HG02610 (cell line): ENCODE measurements around the gene NDUFS7.
"Not testable (repeated sequence)": the region's sequence is repeated elsewhere in the genome, so short reads cannot be mapped to it uniquely, and the experiment has no call there.

Experiments used
- ATAC-seq: cut with Tn5 transposase; IDR thresholded peaks from one replicate; pipeline ENCODE4 v1.9.1; 2021; ENCODE audit warnings: mild to moderate bottlenecking, moderate library complexity; ENCODE audit not compliant: unreplicated experiment

NDUFS7 gene

DNA sequence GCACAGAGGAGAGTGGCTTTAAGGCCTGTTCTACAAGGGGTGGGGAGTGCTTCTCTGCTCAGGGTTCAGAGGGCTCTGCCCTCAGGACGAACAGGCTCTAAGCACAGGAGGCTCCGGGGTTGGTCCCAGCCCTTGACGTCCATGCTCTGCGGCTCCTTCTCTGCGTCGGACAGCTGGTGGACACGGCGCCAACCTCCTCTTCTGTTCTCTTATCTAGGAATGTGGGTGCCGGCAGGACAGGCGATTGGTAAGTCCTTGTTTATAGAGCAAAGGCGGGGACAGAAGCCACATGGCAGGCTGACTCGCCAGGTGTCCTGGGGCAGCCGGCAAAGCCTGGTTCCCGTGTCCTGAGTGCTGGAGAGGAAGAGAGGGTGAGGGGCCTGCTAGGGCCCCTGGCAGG, 46.0 kb downstream of the NDUFS7 start:
- ATAC-seq: no peak

DNA sequence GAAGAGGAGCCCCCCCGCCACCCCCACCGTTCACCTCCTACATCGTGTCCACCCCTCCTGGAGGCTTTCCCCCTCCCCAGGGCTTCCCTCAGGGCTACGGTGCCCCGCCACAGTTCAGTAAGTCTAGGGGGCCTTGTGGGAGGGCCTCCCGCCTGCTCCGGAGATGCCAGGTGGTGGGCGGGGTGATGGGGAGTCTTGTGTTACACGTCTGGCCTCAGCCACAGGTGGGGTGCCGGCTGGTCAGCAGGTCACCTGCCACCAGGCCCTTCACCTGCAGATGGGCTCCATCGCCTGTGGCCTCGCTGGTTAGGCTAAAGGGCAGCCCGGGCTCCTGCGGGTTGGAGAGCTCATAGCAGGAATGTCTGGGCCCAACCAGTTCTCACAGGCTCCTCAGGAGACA, 46.5 kb downstream of the NDUFS7 start:
- no peak for ATAC-seq

DNA sequence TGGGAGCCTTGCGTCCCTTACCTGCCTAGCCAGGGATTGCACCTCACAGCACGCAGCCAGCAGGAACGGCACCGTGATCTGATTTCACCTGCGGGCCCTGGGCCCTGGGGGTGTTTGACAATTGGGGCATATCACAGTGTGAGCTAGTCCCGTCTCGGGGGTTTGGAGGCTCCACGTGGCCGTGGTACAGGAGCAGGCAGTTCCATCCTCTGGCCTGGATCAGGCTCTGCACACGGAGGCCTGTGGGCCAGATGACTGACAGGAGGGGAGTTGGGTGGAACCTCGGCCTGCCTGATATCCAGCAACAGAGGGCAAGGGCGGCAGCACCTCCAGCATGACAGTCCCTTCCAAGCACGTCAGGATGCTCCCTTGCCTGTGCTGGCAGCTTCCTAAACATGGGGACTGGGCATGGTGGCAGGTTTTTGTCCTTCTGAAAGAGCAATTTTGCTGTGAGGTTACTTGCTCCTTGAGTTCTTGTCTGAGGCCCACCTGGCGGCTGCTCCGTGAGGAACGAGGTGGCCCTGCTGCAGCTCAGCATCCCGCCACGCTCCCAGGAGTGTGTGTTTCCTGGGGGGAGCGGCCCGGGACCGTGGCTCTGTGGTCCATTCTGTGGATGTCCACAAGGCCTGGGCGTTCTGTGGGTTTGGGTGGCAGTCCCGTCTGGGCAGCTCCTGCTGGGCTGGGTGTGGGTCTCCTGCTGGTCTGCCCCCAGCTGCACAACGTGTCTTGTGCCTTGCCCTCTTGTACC, 48.2 kb downstream of the NDUFS7 start:
- no peak for ATAC-seq

DNA sequence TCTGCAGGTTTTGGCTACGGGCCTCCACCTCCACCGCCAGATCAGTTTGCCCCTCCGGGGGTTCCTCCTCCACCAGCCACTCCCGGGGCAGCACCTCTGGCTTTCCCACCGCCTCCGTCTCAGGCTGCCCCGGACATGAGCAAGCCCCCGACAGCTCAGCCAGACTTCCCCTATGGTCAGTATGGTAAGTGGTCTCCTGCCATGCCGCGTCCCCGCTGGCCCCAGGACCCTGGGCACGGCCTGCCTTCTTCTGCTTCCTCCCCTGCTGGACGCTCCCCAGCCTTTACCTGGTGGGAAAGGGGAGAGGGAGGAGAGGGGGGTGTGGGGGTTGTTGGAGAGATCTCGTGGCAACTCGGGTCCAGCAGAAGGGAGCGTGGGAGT, 48.8 kb downstream of the NDUFS7 start:
- ATAC-seq: no peak

DNA sequence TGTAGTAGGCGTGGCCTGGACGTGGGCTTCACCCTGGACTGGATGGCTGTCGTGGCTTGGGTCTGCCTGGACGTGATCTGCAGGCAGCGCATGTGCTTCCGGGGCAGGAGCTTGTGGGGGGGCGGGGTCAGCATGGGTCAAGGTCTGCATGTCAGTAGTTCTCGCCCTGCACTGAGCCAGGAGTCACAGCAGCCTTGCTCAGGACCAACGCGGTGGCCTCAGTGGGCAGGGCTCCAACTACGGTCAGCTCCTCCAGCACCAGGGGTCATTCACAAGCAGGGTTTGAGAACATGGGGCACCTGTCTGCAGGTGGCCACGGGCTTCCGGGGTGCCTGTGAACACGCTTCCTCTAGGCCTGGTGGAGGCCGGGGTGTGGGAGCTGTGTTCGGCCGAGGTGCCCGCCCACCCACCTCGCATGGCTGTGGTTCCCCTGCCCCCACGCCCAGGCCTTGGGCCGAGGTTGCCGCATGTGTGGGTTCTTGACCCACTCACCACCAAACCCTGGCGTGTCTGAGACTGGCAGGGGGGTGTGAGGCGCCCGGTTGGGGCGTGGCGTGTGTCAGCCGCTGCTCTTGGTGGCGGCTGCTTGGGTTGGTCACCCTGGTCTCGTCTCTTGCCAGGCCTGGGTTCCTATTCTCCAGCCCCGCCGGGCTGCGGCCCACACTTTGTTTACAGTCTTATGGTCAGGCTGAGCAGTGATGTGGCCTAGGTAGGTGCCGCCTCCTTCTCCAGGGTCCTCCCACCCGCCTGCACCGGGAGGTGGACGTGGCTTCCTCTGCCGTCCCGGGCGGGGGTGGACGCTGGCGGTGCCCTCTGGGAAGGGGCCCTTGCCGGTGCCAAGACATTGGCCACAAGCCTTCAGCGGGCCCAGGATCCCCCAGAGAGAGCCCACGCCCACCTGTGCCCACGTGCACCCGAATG, 49.7 kb downstream of the NDUFS7 start:
- no peak for ATAC-seq

DNA sequence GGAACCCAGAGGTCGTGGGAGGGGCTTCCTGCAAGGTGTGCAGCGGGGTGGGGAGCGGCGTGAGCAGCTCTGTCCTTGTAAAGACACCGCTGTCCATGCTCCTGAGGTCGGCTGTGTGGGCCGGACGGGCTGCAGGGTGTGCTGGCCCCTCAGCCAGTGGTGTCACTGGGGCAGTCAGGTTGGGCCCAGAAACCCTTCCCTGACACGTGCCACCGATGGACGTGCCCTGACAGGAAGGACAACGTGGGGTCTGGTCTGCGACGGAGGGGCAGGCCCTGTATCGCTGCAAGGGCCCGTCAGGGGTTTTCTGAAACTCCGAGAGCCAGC, 50.3 kb downstream of the NDUFS7 start:
- ATAC-seq: no peak

DNA sequence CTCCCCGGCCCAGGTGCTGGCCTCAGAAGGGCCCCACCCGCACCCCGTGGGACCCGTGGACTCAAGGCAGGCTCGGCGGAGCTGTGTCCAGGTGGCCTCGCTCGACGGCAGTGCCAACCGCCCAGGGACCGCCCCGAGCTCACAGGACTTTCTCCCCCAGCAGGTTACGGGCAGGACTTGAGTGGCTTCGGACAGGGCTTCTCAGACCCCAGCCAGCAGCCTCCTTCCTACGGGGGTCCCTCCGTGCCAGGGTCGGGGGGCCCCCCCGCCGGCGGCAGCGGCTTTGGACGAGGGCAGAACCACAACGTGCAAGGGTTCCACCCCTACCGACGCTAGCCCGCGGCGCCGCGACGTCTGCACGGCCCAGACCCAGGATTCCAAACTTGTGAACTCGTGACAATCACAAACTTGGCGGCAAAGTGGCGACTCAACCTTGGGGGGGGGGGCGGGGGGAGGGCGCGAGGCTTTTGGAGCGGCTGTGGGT, 50.9 kb downstream of the NDUFS7 start:
- ATAC-seq: no peak

DNA sequence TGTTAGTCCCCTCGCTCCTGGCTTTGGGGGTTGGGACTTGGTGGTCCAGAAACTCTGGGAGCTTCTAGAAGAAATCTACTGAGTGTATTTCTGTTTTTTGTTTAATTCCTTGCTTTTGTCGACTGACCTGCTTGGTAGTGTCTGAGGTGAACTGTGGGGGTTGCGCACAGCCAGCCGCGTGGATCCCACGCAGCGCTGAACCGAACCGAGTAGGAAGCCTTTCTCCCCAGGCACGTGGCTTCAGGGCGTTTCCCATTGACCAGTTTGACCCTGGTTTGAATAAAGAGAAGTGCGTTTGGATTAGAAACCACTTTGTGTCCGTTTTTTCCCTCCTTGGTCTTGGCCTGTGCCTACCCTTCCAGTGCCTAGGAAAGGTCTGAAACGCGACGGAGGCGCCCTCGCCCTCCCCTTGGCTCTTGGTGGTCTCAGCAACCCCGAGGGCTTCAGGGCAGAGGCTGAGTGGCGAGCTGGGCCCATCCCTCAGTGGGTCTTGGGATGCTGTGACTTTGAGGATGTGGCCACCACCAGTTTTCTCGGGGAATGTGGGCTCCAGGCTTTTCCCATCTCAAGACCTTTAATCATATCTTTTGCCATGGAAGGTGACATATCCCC, 51.8 kb downstream of the NDUFS7 start:
- no peak for ATAC-seq

DNA sequence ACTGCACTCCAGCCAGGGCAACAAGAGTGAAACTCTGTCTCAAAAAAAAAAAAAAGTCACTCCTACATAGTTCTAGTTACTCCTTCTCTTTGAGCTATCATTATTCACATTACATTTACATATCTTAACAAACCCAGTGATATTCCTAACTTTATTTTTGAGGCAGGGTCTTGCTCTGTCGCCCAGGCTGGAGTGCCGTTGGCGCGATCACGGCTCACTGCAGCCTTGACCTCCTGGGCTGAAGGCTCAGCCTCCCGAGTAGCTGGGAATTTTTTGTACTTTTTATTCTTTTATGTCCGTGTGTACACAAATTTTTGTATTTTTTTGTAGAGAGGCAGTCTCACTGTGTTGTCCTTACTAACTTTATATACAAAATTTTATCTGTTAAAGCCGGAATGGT, 53.9 kb downstream of the NDUFS7 start:
- no peak for ATAC-seq

DNA sequence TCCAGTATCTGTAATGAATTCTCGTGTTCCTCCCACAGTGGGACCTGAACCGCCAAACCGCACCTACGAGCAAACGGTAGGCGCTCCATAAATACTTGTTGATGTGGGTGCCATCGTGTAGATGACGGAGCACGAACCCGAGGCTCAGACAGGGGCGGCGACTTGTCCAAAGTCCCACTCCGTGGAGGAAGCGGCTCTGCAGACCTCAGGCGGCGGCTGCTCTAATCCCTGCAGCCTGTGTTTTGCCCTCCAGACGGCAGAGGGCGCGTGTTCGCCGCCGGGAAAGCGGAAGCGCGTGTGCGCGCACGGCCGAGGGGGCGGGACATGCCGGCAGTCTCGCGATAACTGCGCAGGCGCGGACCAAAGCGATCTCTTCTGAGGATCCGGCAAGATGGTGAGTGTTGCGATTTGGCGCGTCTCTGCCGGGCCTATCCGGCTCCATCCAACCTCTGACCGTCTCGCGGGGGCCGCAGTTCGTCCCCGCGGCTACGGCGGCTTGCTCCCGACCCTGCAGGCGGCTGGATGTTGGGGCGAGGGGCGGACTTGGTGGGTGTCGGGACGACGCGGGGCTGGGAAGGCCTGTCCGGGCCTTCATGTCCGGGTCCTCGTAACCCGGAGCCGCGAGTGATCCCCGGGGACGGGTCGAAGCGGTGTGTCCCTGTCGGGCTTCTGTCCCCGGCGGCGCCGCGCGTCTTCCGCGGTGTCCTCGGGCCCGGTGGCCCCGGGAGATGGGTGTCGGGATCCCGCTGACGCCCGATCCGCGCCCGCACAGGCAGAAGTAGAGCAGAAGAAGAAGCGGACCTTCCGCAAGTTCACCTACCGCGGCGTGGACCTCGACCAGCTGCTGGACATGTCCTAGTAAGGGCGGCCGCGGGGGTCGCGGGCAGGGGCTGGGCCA, 54.6 kb downstream of the NDUFS7 start, which contains the start of gene RPS15:
TSS of gene RPS15 (plus strand) at position 362 of the 898 bp plus-strand sequence. CDS start at position 392, 30 bp downstream.
- ATAC-seq: peak; percentile 64

DNA sequence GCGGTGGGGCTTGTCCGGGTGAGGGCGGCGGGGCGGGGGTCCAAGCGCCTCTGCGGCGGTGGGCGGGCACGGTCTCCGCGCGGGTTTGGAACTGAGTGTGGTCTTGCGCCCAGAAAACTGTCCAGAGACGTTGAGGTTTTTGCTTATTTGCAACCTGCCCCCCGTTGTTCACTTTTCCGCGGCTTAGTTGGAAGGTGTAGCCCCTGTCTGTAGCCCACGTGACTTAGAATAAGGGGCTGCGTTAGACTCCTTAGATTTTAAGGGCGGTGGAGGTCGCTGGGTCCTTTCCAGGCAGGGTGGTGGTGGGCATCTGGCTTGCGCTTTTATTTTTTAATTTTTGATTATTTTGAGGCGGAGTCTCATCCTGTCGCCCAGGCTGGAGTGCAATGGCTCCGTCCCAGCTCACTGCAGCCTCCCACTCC, 55.2 kb downstream of the NDUFS7 start:
- no peak for ATAC-seq

DNA sequence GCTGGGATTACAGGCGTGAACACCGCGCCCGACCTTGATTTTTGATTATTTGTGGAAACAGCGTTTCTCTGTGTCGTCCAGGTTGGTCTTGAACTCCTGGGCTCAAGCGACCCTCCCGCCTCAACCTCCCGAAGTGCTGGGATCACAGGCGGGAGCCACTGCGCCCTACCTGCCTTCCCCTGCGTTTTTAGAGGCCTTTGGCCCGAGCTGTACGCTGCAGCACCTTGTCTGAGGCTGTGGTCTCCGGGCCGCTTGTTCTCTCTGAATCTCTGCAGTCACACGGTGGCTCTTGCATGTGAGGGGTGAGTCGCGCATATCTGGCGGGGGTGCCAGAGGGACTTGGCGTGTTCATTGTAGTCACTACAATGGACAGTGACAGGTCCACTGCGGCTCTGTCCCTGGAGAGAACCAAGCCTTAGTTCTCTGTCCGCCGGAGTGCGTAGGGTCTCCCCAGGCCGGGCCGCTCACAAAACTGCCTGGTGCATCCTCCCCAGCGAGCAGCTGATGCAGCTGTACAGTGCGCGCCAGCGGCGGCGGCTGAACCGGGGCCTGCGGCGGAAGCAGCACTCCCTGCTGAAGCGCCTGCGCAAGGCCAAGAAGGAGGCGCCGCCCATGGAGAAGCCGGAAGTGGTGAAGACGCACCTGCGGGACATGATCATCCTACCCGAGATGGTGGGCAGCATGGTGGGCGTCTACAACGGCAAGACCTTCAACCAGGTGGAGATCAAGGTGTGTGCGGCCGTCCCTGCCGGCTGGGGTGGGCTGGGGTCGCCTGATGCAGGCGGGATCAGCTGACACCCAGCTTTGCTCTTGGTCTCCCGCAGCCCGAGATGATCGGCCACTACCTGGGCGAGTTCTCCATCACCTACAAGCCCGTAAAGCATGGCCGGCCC, 56.1 kb downstream of the NDUFS7 start:
- not testable (repeated sequence) for ATAC-seq

DNA sequence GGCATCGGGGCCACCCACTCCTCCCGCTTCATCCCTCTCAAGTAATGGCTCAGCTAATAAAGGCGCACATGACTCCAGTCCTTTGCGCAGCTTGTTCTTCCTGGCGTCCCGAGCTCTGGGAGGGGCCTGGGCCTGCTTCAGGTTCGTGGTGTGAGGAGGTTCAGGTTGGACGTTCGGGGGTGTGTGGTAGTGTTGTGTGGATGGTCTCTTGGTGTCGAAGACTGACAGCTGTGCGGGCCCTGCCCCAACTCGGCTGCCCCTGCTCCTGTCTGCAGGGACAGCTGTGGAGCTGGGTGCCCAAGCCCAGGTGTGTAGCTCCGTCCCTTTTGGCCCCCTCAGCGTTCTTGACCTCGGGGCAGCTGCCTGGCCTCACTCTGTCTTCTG, 56.7 kb downstream of the NDUFS7 start:
- no peak for ATAC-seq

DNA sequence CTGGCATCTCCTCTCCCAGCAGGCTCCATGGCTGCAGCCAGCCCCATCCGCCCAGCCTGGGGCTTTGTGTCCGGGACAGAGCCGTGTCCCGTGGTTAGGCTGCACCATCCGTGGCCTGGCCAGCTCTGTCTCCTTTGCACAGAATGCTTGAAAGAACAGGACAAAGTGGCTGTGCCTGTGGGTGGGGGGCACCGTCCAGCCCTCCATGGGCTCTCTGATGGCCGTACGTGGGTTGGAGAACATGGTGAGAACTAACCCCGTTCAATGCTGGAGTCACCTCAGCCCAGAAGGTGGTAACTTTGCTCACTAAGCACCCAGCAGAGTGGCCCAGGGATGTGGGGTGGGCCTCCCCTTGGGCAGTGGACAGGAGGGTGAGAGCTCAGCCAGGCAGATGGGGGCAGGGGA, 57.3 kb downstream of the NDUFS7 start:
- ATAC-seq: no peak

DNA sequence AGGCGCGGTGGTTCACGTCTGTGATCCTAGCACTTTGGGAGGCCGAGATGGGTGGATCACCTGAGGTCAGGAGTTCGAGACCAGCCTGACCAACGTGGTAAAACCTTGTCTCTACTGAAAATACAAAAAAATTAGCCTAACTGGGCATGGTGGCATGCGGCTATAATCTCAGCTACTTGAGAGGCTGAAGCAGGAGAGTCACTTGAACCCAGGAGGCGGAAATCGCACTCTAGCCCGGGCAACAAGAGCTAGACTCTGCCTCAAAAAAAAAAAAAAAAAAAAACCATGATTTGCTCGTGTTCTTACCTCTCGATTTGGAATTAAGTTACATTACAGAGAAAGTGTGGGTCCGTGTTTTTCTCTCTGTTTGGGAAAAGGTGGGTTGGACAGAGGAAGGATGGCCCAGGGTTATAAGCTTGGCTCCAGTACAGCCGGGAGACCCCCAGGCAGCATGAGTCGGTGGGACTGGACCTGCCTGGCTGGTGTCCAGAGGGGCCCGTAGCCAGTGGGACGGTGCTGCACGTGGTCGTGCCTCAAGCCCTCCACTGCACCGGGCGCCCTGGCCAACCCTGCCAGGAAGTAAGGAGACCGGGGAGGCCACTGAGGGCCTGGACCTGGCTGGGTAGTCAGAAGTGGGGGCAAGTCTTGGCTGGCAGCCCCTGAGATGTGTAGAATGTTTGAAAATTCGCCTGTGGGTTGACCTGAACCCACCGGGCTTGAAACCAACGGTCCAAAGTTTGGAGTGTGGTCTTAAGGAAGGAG, 58.2 kb downstream of the NDUFS7 start:
- ATAC-seq: no peak
